ENCODE measurements around the gene BTNL9.
"Not testable (repeated sequence)": the region's sequence is repeated elsewhere in the genome, so short reads cannot be mapped to it uniquely, and the experiment has no call there.

DNA sequence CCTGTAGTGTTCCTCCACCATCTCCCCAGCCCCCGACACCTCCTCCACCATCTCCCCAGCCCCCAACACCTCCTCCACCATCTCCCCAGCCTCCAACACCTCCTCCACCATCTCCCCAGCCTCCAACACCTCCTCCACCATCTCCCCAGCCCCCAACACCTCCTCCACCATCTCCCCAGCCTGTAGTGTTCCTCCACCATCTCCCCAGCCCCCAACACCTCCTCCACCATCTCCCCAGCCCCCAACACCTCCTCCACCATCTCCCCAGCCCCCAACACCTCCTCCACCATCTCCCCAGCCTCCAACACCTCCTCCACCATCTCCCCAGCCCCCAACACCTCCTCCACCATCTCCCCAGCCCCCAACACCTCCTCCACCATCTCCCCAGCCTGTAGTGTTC lies 5.8 kb downstream of the BTNL9 start:
- TF ChIP-seq, protein P1, sequence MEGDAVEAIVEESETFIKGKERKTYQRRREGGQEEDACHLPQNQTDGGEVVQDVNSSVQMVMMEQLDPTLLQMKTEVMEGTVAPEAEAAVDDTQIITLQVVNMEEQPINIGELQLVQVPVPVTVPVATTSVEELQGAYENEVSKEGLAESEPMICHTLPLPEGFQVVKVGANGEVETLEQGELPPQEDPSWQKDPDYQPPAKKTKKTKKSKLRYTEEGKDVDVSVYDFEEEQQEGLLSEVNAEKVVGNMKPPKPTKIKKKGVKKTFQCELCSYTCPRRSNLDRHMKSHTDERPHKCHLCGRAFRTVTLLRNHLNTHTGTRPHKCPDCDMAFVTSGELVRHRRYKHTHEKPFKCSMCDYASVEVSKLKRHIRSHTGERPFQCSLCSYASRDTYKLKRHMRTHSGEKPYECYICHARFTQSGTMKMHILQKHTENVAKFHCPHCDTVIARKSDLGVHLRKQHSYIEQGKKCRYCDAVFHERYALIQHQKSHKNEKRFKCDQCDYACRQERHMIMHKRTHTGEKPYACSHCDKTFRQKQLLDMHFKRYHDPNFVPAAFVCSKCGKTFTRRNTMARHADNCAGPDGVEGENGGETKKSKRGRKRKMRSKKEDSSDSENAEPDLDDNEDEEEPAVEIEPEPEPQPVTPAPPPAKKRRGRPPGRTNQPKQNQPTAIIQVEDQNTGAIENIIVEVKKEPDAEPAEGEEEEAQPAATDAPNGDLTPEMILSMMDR (IDR thresholded peaks at IDR 0.05), result not testable (repeated sequence)
- not testable (repeated sequence) for TF ChIP-seq POLR2A (IDR thresholded peaks at IDR 0.05)
